Measurements from ENCODE around the gene TMPRSS11E.

- TF ChIP-seq, protein P1, sequence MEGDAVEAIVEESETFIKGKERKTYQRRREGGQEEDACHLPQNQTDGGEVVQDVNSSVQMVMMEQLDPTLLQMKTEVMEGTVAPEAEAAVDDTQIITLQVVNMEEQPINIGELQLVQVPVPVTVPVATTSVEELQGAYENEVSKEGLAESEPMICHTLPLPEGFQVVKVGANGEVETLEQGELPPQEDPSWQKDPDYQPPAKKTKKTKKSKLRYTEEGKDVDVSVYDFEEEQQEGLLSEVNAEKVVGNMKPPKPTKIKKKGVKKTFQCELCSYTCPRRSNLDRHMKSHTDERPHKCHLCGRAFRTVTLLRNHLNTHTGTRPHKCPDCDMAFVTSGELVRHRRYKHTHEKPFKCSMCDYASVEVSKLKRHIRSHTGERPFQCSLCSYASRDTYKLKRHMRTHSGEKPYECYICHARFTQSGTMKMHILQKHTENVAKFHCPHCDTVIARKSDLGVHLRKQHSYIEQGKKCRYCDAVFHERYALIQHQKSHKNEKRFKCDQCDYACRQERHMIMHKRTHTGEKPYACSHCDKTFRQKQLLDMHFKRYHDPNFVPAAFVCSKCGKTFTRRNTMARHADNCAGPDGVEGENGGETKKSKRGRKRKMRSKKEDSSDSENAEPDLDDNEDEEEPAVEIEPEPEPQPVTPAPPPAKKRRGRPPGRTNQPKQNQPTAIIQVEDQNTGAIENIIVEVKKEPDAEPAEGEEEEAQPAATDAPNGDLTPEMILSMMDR (IDR thresholded peaks at IDR 0.05; ENCODE audit: poor library complexity): no peak
- TF ChIP-seq EZH2 (IDR thresholded peaks at IDR 0.05; ENCODE audit: borderline replicate concordance): no peak
Measured at GRCh38 chr4:68490826-68491457, 43.7 kb downstream of the TMPRSS11E start.

Data from hepatocyte (in vitro differentiated cells).